GM19099 (cell line): ENCODE measurements around the gene MAP3K14.

Experiments
- POLR2A ChIP-seq: IDR thresholded peaks from 3 replicates; pipeline ENCODE4 v1.6.1; 2011; ENCODE audit warnings: low read depth; ENCODE audit not compliant: insufficient read length; ENCODE audit errors: extremely low read depth

Gene MAP3K14

DNA sequence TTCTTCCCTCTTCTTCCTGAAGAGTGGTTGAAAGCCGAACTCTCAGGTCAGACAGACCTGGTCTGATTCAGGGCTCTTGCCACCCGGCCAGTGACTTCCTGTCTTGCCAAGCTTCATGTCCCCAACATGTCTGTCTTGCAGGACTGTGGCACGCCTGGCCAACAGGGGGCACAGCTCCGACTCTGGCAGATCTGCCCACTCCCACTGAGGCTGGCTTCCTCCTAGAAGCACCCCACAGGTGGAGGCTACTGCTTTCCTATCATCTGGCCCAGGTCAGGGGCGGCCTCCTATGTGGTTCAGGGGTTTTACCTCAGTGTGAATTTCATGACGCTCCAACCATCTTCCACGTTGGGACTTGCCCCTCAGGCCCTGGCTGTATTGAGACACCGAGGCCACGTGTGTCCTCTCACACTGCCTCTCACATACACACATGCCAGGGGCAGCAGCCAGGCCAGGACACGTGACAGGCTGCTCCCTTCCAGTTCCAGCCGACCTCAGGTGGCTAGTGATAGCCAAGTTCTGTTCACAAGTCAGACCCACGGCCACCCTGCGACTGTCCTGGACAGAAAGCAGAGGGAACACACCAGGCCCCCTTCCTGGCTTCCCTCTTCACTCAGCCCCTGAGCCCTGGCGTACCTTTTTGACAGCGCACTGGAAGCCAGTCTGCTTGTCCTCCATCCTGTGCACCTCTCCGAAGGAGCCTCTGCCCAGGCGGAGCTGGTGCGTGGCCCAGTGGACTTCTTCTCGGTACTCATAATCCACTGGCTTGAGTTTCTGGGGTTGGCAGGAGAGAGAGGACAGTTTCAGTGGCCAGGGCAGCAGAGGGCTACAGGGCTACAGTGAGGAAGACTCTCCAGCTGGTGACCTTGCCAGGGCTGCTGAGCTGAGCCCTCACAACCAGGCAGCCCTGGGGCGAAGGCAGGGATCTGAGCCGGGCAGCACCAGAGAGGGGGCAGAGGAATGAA lies 32.4 kb downstream of the MAP3K14 start:
- TF ChIP-seq POLR2A = no peak

DNA sequence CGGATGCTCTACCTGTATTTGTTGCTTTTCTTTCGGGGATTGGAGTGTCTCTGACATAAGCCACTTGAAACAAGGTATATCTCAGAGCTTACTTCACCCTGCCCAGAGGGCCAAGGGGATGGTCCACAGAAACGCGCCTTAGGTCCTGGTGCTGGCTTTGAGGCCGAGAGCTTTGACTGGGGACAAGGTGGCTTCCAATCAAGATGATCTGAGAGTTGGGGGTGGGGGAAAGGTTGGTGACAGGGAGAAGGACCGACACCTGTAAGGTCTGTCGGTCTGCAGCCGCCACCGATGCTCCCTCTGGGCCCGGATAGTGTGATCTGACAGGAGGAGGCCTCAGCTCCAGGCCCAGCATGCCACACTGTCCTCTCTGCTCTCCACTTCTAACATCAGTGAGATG lies 33.1 kb downstream of the MAP3K14 start:
- TF ChIP-seq POLR2A = no peak

DNA sequence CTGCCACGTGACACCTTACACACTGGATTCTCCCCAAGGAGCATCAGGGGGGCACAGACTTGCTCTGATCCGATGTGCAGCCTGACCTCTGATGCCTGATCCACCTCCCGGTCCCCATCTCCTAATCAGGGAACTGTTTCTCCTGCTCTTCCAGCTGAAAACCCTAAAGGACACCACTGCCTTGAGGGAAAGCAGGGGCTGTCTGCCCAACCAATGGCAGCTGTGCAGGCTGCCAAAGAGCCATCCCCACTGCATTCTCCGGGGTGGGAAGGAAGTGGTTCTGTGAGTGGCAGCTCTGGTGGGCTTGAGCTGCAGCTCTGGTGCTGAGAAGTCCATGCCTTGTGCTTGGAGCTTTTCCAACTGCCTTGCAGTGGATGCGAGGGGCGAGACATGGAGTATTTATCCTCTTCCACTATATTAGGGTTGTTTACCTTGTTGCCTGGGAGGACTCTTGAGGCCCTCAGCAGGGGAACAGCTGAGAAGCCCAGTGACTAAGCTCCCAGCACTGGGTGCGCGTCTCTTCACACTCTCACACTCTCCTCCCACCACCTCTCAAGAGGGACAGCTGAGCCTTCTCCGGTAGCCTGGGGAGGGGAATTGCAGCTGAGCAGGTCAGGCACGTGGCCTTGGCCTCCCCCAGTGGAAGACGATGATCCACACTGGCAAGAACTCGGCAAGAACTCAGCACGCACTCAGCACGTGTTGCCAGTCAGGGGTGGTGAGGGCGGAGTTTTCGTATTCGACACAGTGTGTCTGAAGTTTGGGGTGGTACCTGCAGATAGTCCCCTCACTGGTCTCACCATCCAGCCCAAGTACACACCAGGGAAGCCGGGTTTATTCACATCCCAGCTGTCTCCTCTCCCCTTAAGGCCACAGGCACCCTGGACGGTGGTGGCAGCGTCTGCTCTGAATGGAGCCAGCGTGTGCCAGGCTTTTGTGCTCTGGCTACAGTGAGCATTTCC lies 33.9 kb downstream of the MAP3K14 start:
- TF ChIP-seq POLR2A = no peak

DNA sequence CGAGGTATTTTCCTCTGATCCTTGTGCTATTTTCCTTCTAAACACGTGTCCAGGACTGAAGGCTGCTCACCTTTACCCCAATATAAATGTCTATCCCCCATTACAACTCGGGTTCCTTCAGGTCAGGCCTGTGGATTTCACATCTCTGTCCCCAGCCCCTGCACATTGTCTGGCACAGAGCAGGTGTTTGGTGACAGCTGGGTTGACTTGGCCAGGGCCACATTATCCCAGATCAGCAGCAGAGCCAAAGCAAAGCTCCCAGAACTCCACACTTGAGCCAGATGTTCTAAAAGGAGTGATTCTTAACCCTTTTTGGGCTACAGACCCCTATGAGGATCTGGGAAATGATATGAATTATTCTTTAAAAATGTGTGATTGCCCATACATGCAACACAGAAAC lies 36.9 kb downstream of the MAP3K14 start:
- no peak for TF ChIP-seq POLR2A

DNA sequence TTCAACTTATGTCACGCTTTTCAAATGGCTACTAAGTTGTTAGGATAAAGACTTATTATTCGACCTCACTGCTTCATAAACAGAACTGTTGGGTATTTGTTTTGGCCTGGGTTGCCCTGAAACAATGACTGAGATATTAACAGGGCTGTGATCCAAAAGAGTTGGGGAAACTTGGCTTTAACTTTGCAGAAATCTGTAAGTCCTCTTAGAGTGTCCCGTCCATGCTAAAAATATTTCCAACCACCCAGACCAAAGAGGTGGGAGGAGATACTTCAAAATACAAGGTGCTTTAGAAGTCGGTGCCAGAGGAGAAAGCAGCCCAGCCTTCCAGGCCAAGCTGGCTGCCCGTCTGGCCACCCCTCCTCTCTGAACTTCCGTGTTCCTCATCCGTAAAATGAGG lies 38.8 kb downstream of the MAP3K14 start:
- no peak for TF ChIP-seq POLR2A

DNA sequence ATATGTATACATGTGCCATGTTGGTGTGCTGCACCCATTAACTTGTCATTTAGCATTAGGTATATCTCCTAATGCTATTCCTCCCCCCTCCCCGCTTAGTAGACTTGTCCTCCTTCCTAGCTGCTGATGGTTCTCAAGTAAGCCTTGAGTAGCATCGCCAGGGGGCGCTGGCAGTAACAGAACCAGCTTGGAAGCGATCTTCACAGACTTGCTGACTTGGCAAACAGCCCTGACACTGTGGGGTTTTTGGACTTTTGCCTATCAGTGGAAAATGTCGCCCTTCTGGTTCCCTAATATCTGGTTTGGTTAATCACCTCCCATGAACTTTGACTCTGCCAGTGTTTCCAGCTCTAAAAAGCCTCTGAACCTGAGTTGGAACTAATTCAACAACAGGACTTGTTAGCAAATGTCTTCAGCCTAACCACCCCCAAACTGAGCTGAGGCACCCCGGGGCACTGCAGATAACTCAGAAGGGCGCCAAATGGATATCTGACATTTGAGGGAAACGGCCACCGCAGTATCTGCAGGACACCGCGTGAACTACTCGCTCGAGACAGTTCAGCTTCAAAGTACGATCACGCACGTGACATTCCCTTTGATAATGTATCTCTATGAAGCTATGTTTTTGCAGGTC lies 39.5 kb downstream of the MAP3K14 start:
- TF ChIP-seq POLR2A = no peak

DNA sequence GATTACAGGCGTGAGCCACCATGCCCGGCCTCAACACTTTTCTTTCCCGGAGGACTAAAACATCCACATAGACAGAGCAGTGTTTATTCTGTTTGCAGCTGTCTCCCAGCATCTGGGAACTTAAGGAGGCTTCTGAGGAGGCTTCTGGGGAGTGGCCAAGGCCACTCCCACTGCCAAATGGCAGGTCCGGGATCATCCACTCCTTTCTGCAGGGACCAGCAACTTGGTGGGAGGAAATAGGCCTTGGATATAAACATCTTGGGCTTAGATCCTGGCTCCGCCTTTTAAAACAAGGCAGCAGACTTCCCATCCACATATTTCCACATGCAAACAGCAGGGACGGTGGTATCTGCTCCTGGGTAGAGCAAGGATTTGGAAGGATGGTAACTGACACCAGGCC lies 40.8 kb downstream of the MAP3K14 start:
- no peak for TF ChIP-seq POLR2A

DNA sequence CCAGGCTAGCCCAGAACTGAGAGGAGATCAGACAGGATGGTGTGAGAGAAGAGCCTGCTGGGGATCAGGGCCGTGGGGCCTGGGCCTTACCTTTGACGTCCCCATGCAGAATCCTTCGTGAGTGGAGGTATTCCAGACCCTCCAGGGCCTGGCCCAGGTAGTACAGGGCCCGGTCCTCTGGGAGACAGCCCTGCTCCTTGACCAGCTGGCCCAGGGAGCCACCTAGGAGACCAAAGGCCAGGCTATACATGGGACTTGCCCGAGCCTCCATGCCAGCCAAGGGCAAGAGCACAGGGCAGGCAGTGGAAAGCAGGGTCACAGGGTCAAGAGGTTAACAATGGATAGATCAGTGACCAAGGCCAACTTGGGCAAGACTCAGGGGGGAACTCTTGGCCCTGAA lies 42.8 kb downstream of the MAP3K14 start:
- no peak for TF ChIP-seq POLR2A

DNA sequence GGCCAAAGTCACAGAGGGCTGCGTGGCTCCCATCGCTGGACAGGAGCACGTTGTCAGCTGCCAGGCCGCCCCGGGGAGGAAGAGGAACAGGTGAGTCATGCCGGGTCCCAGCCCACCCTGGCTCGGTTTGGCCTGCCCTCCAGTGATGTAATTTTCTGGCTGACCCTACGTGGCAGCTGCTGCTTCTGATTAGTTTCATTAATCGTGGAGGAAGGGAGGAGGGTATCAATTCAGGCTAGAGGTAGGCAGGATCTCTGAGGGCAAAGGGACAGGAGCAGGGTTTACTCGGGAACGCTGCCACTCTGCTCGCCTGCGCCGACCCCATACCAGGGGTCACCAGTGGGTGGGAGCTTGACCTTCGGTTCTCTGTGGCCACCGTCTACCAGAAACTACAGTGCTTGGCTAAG lies 43.3 kb downstream of the MAP3K14 start:
- TF ChIP-seq POLR2A = no peak

DNA sequence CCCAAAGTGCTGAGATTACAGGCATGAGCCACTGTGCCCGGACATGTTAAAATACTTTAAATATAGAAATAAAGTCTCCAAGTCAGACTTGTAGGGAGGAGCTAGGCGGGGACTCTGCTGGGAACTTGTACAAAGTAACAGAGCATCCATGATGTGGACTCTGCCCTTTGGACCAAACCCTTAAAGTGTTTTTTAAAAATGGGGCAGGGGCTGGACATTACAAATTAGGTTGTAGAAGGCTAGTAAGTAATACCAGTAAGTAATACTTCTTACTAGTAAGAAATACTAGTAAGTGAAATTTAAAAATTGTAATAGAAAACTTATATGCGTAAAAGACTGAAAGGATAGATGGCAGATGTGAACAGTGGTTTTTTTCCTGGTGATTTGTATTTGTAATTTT lies 45.2 kb downstream of the MAP3K14 start:
- TF ChIP-seq POLR2A = no peak

DNA sequence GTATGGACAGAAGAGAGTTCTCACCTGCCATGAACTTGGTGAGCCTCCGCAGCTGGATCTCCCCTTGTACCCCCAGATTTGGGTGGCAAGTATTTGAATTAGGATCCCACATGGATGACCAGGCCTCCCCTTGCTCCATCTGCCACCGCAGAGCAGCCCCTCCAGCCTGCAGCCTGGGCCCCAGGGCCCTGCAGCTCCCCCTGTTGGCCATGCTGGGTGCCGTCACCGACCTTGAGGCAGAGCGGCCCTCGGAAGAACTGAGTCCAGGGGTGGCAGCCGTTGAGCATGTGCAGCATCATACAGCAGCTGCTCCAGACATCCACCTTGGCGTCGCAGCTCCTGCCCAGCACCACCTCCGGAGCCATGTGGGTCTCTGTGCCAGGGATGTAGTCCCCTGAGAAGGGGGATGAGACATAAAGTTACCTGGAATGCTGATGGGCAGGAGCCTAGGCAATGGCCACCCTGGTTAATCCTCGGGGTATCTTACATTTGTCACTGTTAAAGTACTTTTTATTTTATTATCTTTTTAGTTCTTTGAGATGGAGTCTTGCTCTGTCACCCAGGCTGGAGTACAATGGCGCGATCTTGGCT lies 45.9 kb downstream of the MAP3K14 start:
- TF ChIP-seq POLR2A = no peak

DNA sequence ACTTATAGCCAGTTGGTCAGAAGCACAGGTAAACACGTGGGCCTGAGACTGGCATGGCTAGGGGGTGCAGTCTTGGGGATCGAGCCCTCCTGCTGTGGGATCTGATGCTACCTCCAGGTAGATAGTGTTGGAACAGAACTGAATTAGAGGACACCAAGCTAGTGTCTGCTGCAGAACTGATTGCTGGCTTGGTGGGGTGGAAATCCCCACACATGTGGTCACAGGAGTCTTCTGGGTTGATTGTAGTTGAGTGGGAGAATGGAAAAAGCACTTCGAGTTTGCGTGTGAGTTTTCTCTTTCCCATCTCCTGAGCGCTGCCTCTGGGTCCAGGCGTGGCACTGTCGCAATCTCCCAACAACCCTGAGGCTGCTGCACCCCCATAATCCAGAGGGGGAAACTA lies 46.9 kb downstream of the MAP3K14 start:
- no peak for TF ChIP-seq POLR2A

DNA sequence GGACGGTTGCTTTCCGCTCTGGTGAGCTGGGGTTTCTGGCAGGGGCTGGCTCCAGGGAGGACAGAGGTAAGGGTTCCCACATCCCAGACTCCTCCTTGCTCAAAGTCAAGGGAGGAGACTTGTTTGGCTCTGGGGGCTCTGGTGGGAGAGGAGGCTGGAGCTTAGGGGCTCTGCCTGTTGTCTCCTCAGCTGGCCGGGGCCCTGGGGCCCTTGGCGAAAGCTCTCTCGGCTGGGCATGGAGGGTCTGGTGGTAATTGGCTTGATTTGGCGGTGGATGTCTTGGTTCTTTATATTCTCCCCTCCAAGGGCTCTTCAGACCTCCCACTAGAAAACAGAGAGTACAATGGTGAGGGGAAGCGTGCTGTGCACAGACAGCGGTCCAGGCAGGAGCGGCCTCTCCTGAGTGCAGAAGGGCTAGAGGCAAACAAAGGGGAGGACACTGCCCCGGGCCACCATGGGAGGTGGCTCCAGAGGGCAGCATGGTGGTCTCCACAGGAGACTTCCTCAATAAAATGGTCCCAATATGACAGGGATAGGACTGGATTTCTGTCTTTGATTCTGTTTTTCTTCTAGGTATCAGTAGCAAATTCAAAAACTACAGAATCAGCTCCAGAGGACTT lies 49.3 kb downstream of the MAP3K14 start:
- TF ChIP-seq POLR2A = no peak

DNA sequence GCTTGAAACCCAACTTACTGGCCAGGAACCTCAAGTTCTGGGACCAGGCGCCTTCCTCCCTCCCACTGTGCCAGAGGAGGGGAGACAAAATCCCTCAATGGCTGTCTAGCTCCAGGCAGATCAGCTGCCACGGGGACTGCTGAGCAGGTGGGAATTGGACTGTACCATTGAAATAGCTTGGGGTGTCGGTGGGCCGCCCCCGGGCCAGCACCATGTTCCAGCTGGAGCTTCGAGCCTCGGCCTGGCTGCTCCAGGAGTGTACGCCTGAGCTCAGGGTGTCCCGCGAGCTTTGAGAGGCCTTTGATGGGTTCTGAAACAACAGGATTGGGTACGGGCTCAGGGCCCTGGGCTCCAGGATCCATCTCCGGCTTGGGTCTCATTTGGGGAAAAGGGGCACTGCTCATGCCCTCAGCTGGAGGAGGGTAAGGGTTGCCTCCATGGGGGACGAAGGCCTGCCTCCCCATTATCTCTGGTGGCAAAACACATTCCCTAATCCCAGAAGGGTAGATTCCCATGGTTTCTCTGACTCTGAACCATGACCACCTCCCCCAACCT lies 50.4 kb downstream of the MAP3K14 start:
- TF ChIP-seq POLR2A = no peak
